IMR-90 (cell line): ENCODE results near the gene ABCG4. TPM values are rescaled to one million over a fixed set of nuclear protein-coding genes. Genes with fewer than 3 reads are reported as not detected.

ENCODE experiments used
- ATAC-seq: fragments of 200-7000 bp; cut with Tn5 transposase; 2 replicates; pipeline ENCODE4 v1.9.1; 2020; ENCODE audit warnings: low read depth, mild to moderate bottlenecking, moderate library complexity
- BruUV-seq: library from RNA; stranded (reverse); fragments of 400-500 nt; replicated peaks from 2 replicates; lab custom pipeline; 2021; lab: Mats Ljungman, UMichigan
- CTCF ChIA-PET: fragments of 300-600 bp; formaldehyde crosslinking; extraction: SDS; loops from one replicate; lab custom pipeline; 2021; ENCODE audit warnings: antibody characterized with exemption; lab: Yijun Ruan, JAX
- POLR2A ChIA-PET: fragments of 300-600 bp; sonication (Branson Sonifier 250); formaldehyde crosslinking; loops from one replicate; lab custom pipeline; 2022; ENCODE audit warnings: antibody characterized with exemption; ENCODE audit not compliant: unreplicated experiment; lab: Charles Lee
- DNase-seq: peaks from one replicate; pipeline ENCODE4 v3.0.0; 2013
- H2AFZ ChIP-seq: replicated peaks from 2 replicates; pipeline ENCODE3; 2013; ENCODE audit warnings: low read length, mild to moderate bottlenecking; ENCODE audit not compliant: poor library complexity
- H2AK5ac ChIP-seq: 2 replicates; pipeline ENCODE4 v1.6.1; 2013; ENCODE audit warnings: low read depth, low read length, inconsistent platforms
- H2AK9ac ChIP-seq: replicated peaks from 2 replicates; pipeline ENCODE3; 2013; ENCODE audit warnings: mild to moderate bottlenecking, low read depth, low read length, moderate library complexity; ENCODE audit not compliant: poor library complexity
- H2BK120ac ChIP-seq: 2 replicates; pipeline ENCODE4 v1.6.1; 2013; ENCODE audit warnings: low read depth, low read length, inconsistent platforms
- H2BK15ac ChIP-seq: 3 replicates; pipeline ENCODE4 v1.6.1; 2013; ENCODE audit warnings: low read depth, low read length, inconsistent platforms
- H2BK20ac ChIP-seq: 2 replicates; pipeline ENCODE4 v1.6.1; 2013; ENCODE audit warnings: low read depth, mild to moderate bottlenecking, inconsistent platforms, low read length, moderate library complexity
- H2BK5ac ChIP-seq: 2 replicates; pipeline ENCODE4 v1.6.1; 2013; ENCODE audit warnings: mild to moderate bottlenecking, low read depth, low read length, inconsistent platforms; ENCODE audit not compliant: poor library complexity, severe bottlenecking
- H3K14ac ChIP-seq: replicated peaks from 2 replicates; pipeline ENCODE4 v1.6.1; 2013; ENCODE audit warnings: low read depth, low read length, inconsistent platforms
- H3K18ac ChIP-seq: 2 replicates; pipeline ENCODE4 v1.6.1; 2013; ENCODE audit warnings: low read depth, low read length, control low read depth
- H3K23ac ChIP-seq: 2 replicates; pipeline ENCODE4 v1.6.1; 2013; ENCODE audit warnings: low read depth, low read length, inconsistent platforms
- H3K27ac ChIP-seq: 2 replicates; pipeline ENCODE4 v1.5.1; 2013; ENCODE audit warnings: mild to moderate bottlenecking, control low read depth, low read length; ENCODE audit not compliant: insufficient read depth
- H3K27me3 ChIP-seq: 2 replicates; pipeline ENCODE4 v1.6.1; 2013; ENCODE audit warnings: low read length; ENCODE audit not compliant: control insufficient read depth, insufficient read depth
- H3K36me3 ChIP-seq: 2 replicates; pipeline ENCODE4 v1.6.1; 2013; ENCODE audit warnings: low read length, mixed read lengths; ENCODE audit not compliant: control insufficient read depth, insufficient read depth
- H3K4ac ChIP-seq: 2 replicates; pipeline ENCODE4 v1.6.1; 2013; ENCODE audit warnings: low read depth, low read length, inconsistent platforms
- H3K4me1 ChIP-seq: 2 replicates; pipeline ENCODE4 v1.6.1; 2013; ENCODE audit warnings: low read length, mixed read lengths; ENCODE audit not compliant: control insufficient read depth, insufficient read depth
- H3K4me2 ChIP-seq: 2 replicates; pipeline ENCODE4 v1.6.1; 2013; ENCODE audit warnings: low read depth, mild to moderate bottlenecking, control low read depth, low read length, moderate library complexity
- H3K4me3 ChIP-seq: 2 replicates; pipeline ENCODE4 v1.5.1; 2013; ENCODE audit warnings: low read depth, mild to moderate bottlenecking, control low read depth, low read length, moderate library complexity; ENCODE audit not compliant: insufficient read depth
- H3K56ac ChIP-seq: 2 replicates; pipeline ENCODE4 v1.6.1; 2013; ENCODE audit warnings: low read length, inconsistent platforms; ENCODE audit not compliant: insufficient read depth; ENCODE audit errors: extremely low read depth
- H3K79me1 ChIP-seq, 2 experiments: 2 replicates each; pipeline ENCODE4 v1.6.1; 2013; ENCODE audit warnings: low read length in 2 of 2, inconsistent platforms in 1 of 2, low read depth in 1 of 2
- H3K9ac ChIP-seq: 2 replicates; pipeline ENCODE4 v1.6.1; 2013; ENCODE audit warnings: low read depth, low read length, control low read depth
- H3K9me1 ChIP-seq: 2 replicates; pipeline ENCODE4 v1.6.1; 2013; ENCODE audit warnings: low read length, inconsistent platforms; ENCODE audit not compliant: insufficient read depth
- H3K9me3 ChIP-seq: 2 replicates; pipeline ENCODE4 v1.6.1; 2013; ENCODE audit warnings: low read length; ENCODE audit not compliant: control insufficient read depth, insufficient read depth
- H4K20me1 ChIP-seq: 2 replicates; pipeline ENCODE4 v1.6.1; 2013; ENCODE audit warnings: low read length, inconsistent platforms; ENCODE audit not compliant: insufficient read depth
- H4K5ac ChIP-seq: 2 replicates; pipeline ENCODE4 v1.6.1; 2013; ENCODE audit warnings: mild to moderate bottlenecking, low read depth, low read length, control low read depth
- H4K8ac ChIP-seq, 2 experiments: 2 replicates each; pipeline ENCODE4 v1.6.1; 2013; ENCODE audit warnings: low read depth in 2 of 2, low read length in 2 of 2, control low read depth in 1 of 2, inconsistent platforms in 1 of 2
- H4K91ac ChIP-seq: 2 replicates; pipeline ENCODE4 v1.6.1; 2013; ENCODE audit warnings: low read depth, low read length, inconsistent platforms; ENCODE audit not compliant: insufficient read depth
- BHLHE40 ChIP-seq: fragments of 150-350 bp; IDR thresholded peaks from 2 replicates; pipeline ENCODE4 v1.6.1; 2016; ENCODE audit warnings: mild to moderate bottlenecking, low read depth, low read length
- CHD1 ChIP-seq: IDR thresholded peaks from 2 replicates; pipeline ENCODE4 v1.6.1; 2012; ENCODE audit warnings: low read depth, low read length, improper control_type of control experiment
- CTCF ChIP-seq: conservative IDR thresholded peaks from 2 replicates; pipeline ENCODE4 v1.5.1; 2012; ENCODE audit warnings: mild to moderate bottlenecking, low read depth, low read length, improper control_type of control experiment
- ELK1 ChIP-seq: fragments of 150-350 bp; IDR thresholded peaks from 2 replicates; pipeline ENCODE4 v1.6.1; 2016; ENCODE audit warnings: low read depth, mild to moderate bottlenecking, low read length, moderate library complexity, borderline replicate concordance
- FOS ChIP-seq: fragments of 150-350 bp; IDR thresholded peaks from 2 replicates; pipeline ENCODE4 v1.6.1; 2016; ENCODE audit warnings: low read depth, low read length
- MAFK ChIP-seq: IDR thresholded peaks from 2 replicates; pipeline ENCODE4 v1.6.1; 2012; ENCODE audit warnings: low read depth, low read length, improper control_type of control experiment
- MAZ ChIP-seq: IDR thresholded peaks from 2 replicates; pipeline ENCODE4 v1.6.1; 2012; ENCODE audit warnings: low read depth, mild to moderate bottlenecking, low read length, improper control_type of control experiment, moderate library complexity, borderline replicate concordance
- RCOR1 ChIP-seq: IDR thresholded peaks from 2 replicates; pipeline ENCODE4 v1.6.1; 2012; ENCODE audit warnings: mild to moderate bottlenecking, low read length, improper control_type of control experiment; ENCODE audit not compliant: insufficient replicate concordance
- SMC3 ChIP-seq: fragments of 150-350 bp; IDR thresholded peaks from 2 replicates; pipeline ENCODE4 v1.6.1; 2016; ENCODE audit warnings: low read depth, mild to moderate bottlenecking, antibody characterized with exemption, low read length, moderate library complexity
- WGBS, 2 experiments: methylation state at CpG; one replicate each; pipeline versions ENCODE4 v1.1.5 to v1.1.7; 2013; ENCODE audit warnings: missing lambda C conversion rate in 2 of 2; ENCODE audit not compliant: insufficient read length in 1 of 2; ENCODE audit errors: extremely low coverage in 2 of 2; 5-methylcytosine and 5-hydroxymethylcytosine counted together
- dilution Hi-C: fragments of 300-500 bp; cut with HindIII; formaldehyde crosslinking; loops from one replicate; pipeline ENCODE4 v1.14.3; 2018; ENCODE audit warnings: low sequenced_read_pairs; ENCODE audit not compliant: unreplicated experiment
- in situ Hi-C: fragments of 300-500 bp; cut with MboI; formaldehyde crosslinking; loops from 3 replicates; pipeline ENCODE4 v1.14.3; 2019; ENCODE audit warnings: low sequenced_read_pairs, inconsistent platforms, mixed read lengths
- intact Hi-C: fragments of 100-400 bp; cut with micrococcal nuclease; formaldehyde crosslinking; loops from 2 replicates; pipeline ENCODE4 v1.10.0; 2022
- polyA plus RNA-seq, 3 experiments: library from polyadenylated mRNA; depleted of rRNA; stranded (reverse); fragments of >200 nt; gene quantifications; 2 replicates each; pipeline ENCODE4 v1.2.3, GENCODE V29; 2012; ENCODE audit warnings: low replicate concordance in 1 of 3
- total RNA-seq: library from RNA; depleted of rRNA; stranded (reverse); fragments of >200 nt; gene quantifications from 2 replicates; pipeline ENCODE4 v1.2.3, GENCODE V29; 2012

Gene ABCG4
- total and polyA plus RNA-seq, 2 of the 4 experiments (the other 2 are of a cell fraction): under 0.01 to 0.26 TPM

GRCh38 chr11:119113716-119114115 lies 35.1 kb upstream of the ABCG4 start:
- H3K18ac ChIP-seq: no peak overlapping the region
- H2BK120ac ChIP-seq: no peak overlapping the region
- H4K8ac ChIP-seq: no peak overlapping the region
- no peak overlapping the region for H3K27ac ChIP-seq
- no peak overlapping the region for H2AFZ ChIP-seq
- H3K4me3 ChIP-seq: no peak overlapping the region
- no peak overlapping the region for H3K4ac ChIP-seq
- H4K5ac ChIP-seq: no peak overlapping the region
- no peak overlapping the region for H4K91ac ChIP-seq
- no peak overlapping the region for H3K56ac ChIP-seq
- peaks cover 3% of the 10 kb centered on the region for H3K9me1 ChIP-seq
- H3K14ac ChIP-seq: no peak overlapping the region
- DNase-seq (no peak), ATAC-seq (no peak)
- H4K20me1 ChIP-seq: no peaks in the 10 kb centered on the region; the same call in 1 of the 2 replicates
- H3K4me2 ChIP-seq: no peak overlapping the region
- no CpG with 5 or more reads among the region's 9 CpGs for WGBS, 2 experiments
- H3K9ac ChIP-seq: no peak overlapping the region
- intact Hi-C loops (no loop called here), dilution Hi-C loops (no loop called here), in situ Hi-C loops (no loop called here)
- H3K4me1 ChIP-seq: no peaks in the 10 kb centered on the region; the same call in 1 of the 2 replicates
- ChIA-PET POLR2A (no interaction called here), CTCF (no interaction called here)
- no peaks in the 10 kb centered on the region for H3K9me3 ChIP-seq
- TF ChIP-seq ELK1: no peak
- no peak for TF ChIP-seq SMC3
- TF ChIP-seq FOS: no peak
- no peak for TF ChIP-seq MAFK
- no peak for TF ChIP-seq RCOR1
- no peak for TF ChIP-seq BHLHE40
- no peak for TF ChIP-seq CHD1
- no peak for TF ChIP-seq MAZ
- no peak for TF ChIP-seq CTCF
- no peaks in the 10 kb centered on the region for H3K27me3 ChIP-seq
- no peak overlapping the region for H3K23ac ChIP-seq
- peaks cover 36% of the 10 kb centered on the region for H3K36me3 ChIP-seq
- H2BK20ac ChIP-seq: no peak overlapping the region
- no peak overlapping the region for H2AK9ac ChIP-seq
- H2BK15ac ChIP-seq: no peak overlapping the region
- H3K79me1 ChIP-seq: peaks cover 6 to 19% of the 10 kb centered on the region in 2 experiments; a peak in 3 of 4 replicates
- no peak overlapping the region for H2BK5ac ChIP-seq
- BruUV-seq: no TSS peak
- no peak overlapping the region for H2AK5ac ChIP-seq
